ENCODE measurements around the gene STK32B.

Gene STK32B

GRCh38 chr4:5412296-5412695, 361.0 kb downstream of the STK32B start:
- H3K4me3 ChIP-seq (replicated peaks; ENCODE audit: low read depth, low read length), result no peak overlapping the region
- TF ChIP-seq CTCF (IDR thresholded peaks at IDR 0.05; ENCODE audit: low read length, missing control alignments), result no peak
- no peak for DNase-seq (ENCODE audit: low read depth)

- no peak for DNase-seq (ENCODE audit: low read depth)
- no peak overlapping the region for H3K4me3 ChIP-seq (replicated peaks; ENCODE audit: low read depth, low read length)
- TF ChIP-seq CTCF (IDR thresholded peaks at IDR 0.05; ENCODE audit: low read length, missing control alignments), result no peak
Measured at GRCh38 chr4:5412751-5413150, 361.5 kb downstream of the STK32B start.

- no peak for TF ChIP-seq CTCF (IDR thresholded peaks at IDR 0.05; ENCODE audit: low read length, missing control alignments)
- no peak for DNase-seq (ENCODE audit: low read depth)
- no peak overlapping the region for H3K4me3 ChIP-seq (replicated peaks; ENCODE audit: low read depth, low read length)
Measured at GRCh38 chr4:5416637-5417036, 365.4 kb downstream of the STK32B start.

- TF ChIP-seq CTCF (IDR thresholded peaks at IDR 0.05; ENCODE audit: low read length, missing control alignments), result no peak
- DNase-seq (ENCODE audit: low read depth), result no peak
- no peak overlapping the region for H3K4me3 ChIP-seq (replicated peaks; ENCODE audit: low read depth, low read length)
Measured at GRCh38 chr4:5420266-5420665, 369.0 kb downstream of the STK32B start.

GRCh38 chr4:5421416-5421815, 370.1 kb downstream of the STK32B start:
- no peak overlapping the region for H3K4me3 ChIP-seq (replicated peaks; ENCODE audit: low read depth, low read length)
- no peak for TF ChIP-seq CTCF (IDR thresholded peaks at IDR 0.05; ENCODE audit: low read length, missing control alignments)
- no peak for DNase-seq (ENCODE audit: low read depth)

- DNase-seq (ENCODE audit: low read depth), result no peak
- no peak for TF ChIP-seq CTCF (IDR thresholded peaks at IDR 0.05; ENCODE audit: low read length, missing control alignments)
- H3K4me3 ChIP-seq (replicated peaks; ENCODE audit: low read depth, low read length), result no peak overlapping the region
Measured at GRCh38 chr4:5422195-5422594, 370.9 kb downstream of the STK32B start.

- no peak for DNase-seq (ENCODE audit: low read depth)
- TF ChIP-seq CTCF (IDR thresholded peaks at IDR 0.05; ENCODE audit: low read length, missing control alignments), result no peak
- H3K4me3 ChIP-seq (replicated peaks; ENCODE audit: low read depth, low read length), result no peak overlapping the region
Measured at GRCh38 chr4:5423670-5424069, 372.4 kb downstream of the STK32B start.
